Measurements from ENCODE around the gene ARPC1A.

ARPC1A gene

DNA sequence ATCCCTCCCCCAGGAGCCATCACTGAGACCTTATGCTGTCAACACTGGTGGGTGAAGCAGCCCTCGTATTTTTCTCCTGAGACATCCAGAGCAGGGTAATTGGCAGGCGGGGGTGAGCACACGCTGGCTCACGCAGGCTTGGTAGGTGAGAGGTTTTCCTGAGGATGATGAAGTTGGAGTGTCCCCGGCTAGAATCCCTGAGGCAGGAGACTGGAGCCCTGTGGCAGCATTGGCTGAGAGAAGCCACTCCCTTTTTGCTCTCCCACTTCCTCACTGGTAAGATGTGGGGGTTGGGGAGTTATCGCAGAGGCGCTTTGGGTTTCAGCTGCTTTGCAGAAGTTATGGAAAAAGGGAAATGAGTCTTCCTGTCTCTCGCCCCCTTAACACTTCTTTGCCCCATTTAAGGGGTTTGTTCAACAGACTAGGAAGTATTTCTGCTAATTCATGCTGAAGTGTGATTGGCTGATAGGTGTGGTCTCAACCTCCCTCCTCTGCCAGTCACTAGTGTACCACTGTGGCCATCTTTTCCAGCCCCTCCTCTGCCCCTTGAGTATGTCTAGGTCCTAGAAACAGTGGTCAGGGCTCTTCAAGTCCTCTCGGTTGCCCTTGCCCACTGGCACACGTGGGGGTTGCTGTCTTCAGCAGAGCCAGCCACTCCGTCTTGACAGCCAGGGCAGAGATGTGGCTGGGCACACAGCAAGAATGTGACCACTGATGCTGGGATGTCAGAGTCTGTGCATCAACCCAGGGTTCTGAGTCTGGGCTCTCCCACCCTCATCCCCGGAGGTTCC lies 54.5 kb downstream of the ARPC1A start:
- peaks cover 56% of the 10 kb centered on the region for H3K36me3 ChIP-seq
- H3K4me3 ChIP-seq (ENCODE audit: low read depth in 1 of 2, low read length in 1 of 2), result peak overlapping the region; percentile 61 to 100
- H3K27ac ChIP-seq, result peak overlapping the region; percentile 92
- peaks cover 71 to 81% of the 10 kb centered on the region in 2 experiments for H3K4me1 ChIP-seq (ENCODE audit: control insufficient read depth in 1 of 2, insufficient read depth in 1 of 2, low read depth in 1 of 2, low read length in 1 of 2)
- TF ChIP-seq, protein P1, sequence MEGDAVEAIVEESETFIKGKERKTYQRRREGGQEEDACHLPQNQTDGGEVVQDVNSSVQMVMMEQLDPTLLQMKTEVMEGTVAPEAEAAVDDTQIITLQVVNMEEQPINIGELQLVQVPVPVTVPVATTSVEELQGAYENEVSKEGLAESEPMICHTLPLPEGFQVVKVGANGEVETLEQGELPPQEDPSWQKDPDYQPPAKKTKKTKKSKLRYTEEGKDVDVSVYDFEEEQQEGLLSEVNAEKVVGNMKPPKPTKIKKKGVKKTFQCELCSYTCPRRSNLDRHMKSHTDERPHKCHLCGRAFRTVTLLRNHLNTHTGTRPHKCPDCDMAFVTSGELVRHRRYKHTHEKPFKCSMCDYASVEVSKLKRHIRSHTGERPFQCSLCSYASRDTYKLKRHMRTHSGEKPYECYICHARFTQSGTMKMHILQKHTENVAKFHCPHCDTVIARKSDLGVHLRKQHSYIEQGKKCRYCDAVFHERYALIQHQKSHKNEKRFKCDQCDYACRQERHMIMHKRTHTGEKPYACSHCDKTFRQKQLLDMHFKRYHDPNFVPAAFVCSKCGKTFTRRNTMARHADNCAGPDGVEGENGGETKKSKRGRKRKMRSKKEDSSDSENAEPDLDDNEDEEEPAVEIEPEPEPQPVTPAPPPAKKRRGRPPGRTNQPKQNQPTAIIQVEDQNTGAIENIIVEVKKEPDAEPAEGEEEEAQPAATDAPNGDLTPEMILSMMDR (IDR thresholded peaks at IDR 0.05), result peak; percentile 19
- no peaks in the 10 kb centered on the region for H3K27me3 ChIP-seq
- no peaks in the 10 kb centered on the region for H3K9me3 ChIP-seq

DNA sequence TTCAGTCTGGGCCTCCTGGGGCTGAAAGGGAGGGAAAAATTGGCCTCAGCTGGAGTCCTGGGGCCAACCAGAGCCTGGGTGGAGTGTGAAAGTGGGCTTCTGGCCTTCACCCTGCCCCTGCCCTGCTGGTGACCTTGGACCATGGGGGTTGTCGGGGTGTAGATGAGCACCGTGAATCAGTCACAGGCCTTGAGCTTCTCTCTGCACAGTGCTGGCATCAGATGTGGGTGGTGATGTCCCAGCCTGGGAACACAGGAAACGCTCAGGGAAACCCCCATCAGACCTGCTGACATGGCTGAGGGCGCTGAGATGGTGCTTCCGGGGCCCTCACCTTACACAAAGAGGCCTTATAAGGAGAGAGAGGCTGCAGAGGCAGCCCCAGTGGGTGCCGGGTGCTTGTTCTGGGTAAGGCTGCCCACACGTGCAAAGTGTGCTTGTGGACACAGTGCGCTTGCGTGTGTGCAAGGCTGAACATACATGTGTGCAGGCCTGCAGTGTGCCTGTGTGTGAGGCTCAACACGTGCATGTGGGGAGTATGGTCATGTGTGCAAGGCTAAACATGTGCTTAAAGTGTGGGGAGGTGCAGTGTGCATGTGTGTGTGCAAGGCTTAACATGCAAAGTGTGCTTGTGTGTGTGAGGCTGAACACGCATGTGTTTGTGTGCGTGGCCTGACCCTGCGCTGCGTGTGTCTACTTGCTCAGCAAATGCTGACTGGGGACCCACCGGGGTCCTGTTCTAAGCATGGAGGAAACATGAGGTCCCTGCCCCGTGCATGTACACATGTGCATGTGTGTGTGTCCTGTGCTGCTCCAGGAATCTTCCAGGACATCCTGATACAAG lies 55.3 kb downstream of the ARPC1A start:
- no peaks in the 10 kb centered on the region for H3K27me3 ChIP-seq
- peak overlapping the region; percentile 92 for H3K27ac ChIP-seq
- H3K9me3 ChIP-seq, result no peaks in the 10 kb centered on the region
- TF ChIP-seq, protein P1 (IDR thresholded peaks at IDR 0.05), result no peak
- peaks cover 64% of the 10 kb centered on the region for H3K36me3 ChIP-seq
- H3K4me3 ChIP-seq (ENCODE audit: low read depth in 1 of 2, low read length in 1 of 2), result peak overlapping the region; percentile 61 to 100
- H3K4me1 ChIP-seq (ENCODE audit: control insufficient read depth in 1 of 2, insufficient read depth in 1 of 2, low read depth in 1 of 2, low read length in 1 of 2), result peaks cover 65 to 76% of the 10 kb centered on the region in 2 experiments

DNA sequence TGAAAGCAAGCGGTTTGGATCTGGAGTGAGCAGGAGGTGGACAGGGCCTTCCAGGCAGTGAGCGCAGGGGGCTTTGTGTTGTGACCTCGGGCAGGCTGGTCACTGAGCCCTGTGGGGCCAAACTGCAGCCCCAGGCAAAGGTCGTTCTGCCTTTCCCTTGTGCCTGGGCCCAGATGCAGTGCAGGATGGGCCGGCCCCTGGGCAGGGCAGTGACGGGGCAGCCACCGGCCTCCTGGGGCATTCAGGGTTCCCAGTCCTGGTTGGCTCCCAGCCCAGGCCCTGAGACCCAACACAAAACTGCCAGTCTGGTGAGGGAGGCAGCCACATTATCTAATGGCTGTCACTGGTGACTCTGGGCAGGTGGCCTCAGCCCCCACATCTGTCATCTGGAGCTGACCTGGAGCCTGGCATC lies 56.0 kb downstream of the ARPC1A start:
- Histone ChIP-seq H3K36me3 (peaks cover 67% of the 10 kb centered on the region), H3K4me3 (ENCODE audit: low read depth in 1 of 2, low read length in 1 of 2) (peak overlapping the region in 1 of 2 experiments; percentile 100), H3K27ac (peak overlapping the region; percentile 92), H3K4me1 (ENCODE audit: control insufficient read depth in 1 of 2, insufficient read depth in 1 of 2, low read depth in 1 of 2, low read length in 1 of 2) (peaks cover 58 to 70% of the 10 kb centered on the region in 2 experiments), H3K9me3 (no peaks in the 10 kb centered on the region), H3K27me3 (no peaks in the 10 kb centered on the region)
- TF ChIP-seq, protein P1 (IDR thresholded peaks at IDR 0.05), result no peak

- Histone ChIP-seq H3K4me3 (ENCODE audit: low read depth in 1 of 2, low read length in 1 of 2) (no peak overlapping the region), H3K9me3 (no peaks in the 10 kb centered on the region), H3K27me3 (no peaks in the 10 kb centered on the region), H3K27ac (peak overlapping the region; percentile 61), H3K36me3 (peaks cover 67% of the 10 kb centered on the region), H3K4me1 (ENCODE audit: control insufficient read depth in 1 of 2, insufficient read depth in 1 of 2, low read depth in 1 of 2, low read length in 1 of 2) (peaks cover 43 to 54% of the 10 kb centered on the region in 2 experiments)
- TF ChIP-seq, protein P1 (IDR thresholded peaks at IDR 0.05), result no peak
These were observed 57.5 kb downstream of the ARPC1A start for GRCh38 chr7:99383203-99383602.

DNA sequence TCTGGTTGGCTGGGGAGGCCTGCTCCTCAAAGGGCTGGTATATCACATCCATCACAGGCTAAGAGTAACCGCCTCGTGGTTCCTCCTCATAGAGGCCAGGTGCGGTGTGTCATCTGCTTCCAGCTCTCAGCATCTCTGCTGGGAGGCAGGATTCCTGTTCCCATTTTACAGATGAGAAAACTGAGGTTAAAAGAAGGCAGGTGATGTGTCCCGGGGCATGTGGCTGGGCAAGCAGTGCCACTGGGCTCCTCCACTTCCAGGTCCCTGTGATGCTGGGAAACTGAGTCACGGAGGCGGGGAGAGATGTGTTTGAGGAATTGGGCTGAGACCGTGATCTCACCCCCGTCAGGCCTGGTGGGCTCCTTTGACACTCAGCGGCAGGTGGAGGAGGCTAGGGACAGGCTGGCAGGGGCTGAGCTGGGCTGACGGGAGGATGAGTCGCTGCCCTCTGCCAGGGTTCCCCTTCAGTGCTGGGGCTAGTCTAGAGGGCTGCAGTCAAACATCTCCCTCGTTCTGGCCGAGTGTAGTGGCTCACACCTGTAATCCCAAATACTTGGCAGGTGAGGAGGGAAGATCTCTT lies 58.2 kb downstream of the ARPC1A start:
- H3K9me3 ChIP-seq, result no peaks in the 10 kb centered on the region
- peak overlapping the region; percentile 61 for H3K27ac ChIP-seq
- H3K36me3 ChIP-seq, result peaks cover 71% of the 10 kb centered on the region
- TF ChIP-seq, protein P1 (IDR thresholded peaks at IDR 0.05), result no peak
- no peaks in the 10 kb centered on the region for H3K27me3 ChIP-seq
- peaks cover 36 to 48% of the 10 kb centered on the region in 2 experiments for H3K4me1 ChIP-seq (ENCODE audit: control insufficient read depth in 1 of 2, insufficient read depth in 1 of 2, low read depth in 1 of 2, low read length in 1 of 2)
- no peak overlapping the region for H3K4me3 ChIP-seq (ENCODE audit: low read depth in 1 of 2, low read length in 1 of 2)

All from neutrophil (primary cell).